DND-41 (cell line): Measurements from ENCODE around the gene PDLIM7.

Source experiments
- CTCF ChIP-seq: IDR thresholded peaks from 2 replicates; pipeline ENCODE4 v1.5.1; 2012; ENCODE audit warnings: borderline replicate concordance, low read length, moderate library complexity, mild to moderate bottlenecking; ENCODE audit not compliant: poor library complexity, severe bottlenecking; ENCODE audit errors: extremely low read depth
- EZH2 ChIP-seq: IDR thresholded peaks from 3 replicates; pipeline ENCODE4 v1.6.1; 2012; ENCODE audit warnings: borderline replicate concordance, low read depth, mild to moderate bottlenecking, moderate library complexity, low read length, inconsistent platforms; ENCODE audit not compliant: severe bottlenecking

GRCh38 chr5:177502886-177503285 lies 5.5 kb upstream of the PDLIM7 start:
- no peak for TF ChIP-seq EZH2
- TF ChIP-seq CTCF = no peak
